ENCODE data around the gene SPINT2.

DNA sequence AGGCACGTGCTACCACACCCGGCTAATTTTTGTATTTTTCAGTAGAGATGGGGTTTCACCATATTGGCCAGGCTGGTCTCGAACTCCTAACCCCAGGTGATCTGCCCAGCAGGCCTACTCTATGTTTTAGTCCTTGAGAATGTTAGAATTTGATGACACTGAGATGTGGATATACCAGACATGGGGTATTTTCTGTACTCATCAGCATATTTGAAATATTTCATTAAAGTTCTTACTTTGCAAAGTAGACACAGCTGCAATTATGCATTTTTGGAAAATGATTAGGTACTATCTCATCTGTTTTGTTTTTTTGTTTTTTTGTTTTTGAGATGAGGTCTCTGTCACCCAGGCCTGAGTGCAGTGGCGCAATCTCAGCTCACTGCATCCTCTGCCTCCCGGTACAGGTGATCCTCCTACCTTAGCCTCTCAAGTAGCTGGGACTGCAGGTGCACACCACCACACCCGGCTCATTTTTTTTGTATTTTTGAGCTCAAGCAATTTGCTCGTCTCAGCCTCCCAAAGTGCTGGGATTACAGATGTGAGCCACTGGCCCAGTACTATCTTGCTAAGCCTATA, 12.7 kb downstream of the SPINT2 start:
- TF ChIP-seq, protein P1, sequence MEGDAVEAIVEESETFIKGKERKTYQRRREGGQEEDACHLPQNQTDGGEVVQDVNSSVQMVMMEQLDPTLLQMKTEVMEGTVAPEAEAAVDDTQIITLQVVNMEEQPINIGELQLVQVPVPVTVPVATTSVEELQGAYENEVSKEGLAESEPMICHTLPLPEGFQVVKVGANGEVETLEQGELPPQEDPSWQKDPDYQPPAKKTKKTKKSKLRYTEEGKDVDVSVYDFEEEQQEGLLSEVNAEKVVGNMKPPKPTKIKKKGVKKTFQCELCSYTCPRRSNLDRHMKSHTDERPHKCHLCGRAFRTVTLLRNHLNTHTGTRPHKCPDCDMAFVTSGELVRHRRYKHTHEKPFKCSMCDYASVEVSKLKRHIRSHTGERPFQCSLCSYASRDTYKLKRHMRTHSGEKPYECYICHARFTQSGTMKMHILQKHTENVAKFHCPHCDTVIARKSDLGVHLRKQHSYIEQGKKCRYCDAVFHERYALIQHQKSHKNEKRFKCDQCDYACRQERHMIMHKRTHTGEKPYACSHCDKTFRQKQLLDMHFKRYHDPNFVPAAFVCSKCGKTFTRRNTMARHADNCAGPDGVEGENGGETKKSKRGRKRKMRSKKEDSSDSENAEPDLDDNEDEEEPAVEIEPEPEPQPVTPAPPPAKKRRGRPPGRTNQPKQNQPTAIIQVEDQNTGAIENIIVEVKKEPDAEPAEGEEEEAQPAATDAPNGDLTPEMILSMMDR (IDR thresholded peaks at IDR 0.05; ENCODE audit: poor library complexity, severe bottlenecking) = no peak
- no peak for TF ChIP-seq RAD21 (conservative IDR thresholded peaks at IDR 0.05)
- no peak for TF ChIP-seq POLR2AphosphoS5 (IDR thresholded peaks at IDR 0.05)
- no peak for TF ChIP-seq EP300 (conservative IDR thresholded peaks at IDR 0.05; ENCODE audit: poor library complexity, severe bottlenecking)
- TF ChIP-seq, protein P2, sequence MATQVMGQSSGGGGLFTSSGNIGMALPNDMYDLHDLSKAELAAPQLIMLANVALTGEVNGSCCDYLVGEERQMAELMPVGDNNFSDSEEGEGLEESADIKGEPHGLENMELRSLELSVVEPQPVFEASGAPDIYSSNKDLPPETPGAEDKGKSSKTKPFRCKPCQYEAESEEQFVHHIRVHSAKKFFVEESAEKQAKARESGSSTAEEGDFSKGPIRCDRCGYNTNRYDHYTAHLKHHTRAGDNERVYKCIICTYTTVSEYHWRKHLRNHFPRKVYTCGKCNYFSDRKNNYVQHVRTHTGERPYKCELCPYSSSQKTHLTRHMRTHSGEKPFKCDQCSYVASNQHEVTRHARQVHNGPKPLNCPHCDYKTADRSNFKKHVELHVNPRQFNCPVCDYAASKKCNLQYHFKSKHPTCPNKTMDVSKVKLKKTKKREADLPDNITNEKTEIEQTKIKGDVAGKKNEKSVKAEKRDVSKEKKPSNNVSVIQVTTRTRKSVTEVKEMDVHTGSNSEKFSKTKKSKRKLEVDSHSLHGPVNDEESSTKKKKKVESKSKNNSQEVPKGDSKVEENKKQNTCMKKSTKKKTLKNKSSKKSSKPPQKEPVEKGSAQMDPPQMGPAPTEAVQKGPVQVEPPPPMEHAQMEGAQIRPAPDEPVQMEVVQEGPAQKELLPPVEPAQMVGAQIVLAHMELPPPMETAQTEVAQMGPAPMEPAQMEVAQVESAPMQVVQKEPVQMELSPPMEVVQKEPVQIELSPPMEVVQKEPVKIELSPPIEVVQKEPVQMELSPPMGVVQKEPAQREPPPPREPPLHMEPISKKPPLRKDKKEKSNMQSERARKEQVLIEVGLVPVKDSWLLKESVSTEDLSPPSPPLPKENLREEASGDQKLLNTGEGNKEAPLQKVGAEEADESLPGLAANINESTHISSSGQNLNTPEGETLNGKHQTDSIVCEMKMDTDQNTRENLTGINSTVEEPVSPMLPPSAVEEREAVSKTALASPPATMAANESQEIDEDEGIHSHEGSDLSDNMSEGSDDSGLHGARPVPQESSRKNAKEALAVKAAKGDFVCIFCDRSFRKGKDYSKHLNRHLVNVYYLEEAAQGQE (IDR thresholded peaks at IDR 0.05; ENCODE audit: borderline replicate concordance) = no peak
- no peak for TF ChIP-seq SMC3 (conservative IDR thresholded peaks at IDR 0.05; ENCODE audit: poor library complexity)
- TF ChIP-seq TAF1 (IDR thresholded peaks at IDR 0.05; ENCODE audit: low read depth) = no peak
